Right forelimb (tissue), 1 donor: ENCODE results near the gene UBE2G1.
"Not testable (repeated sequence)": the region's sequence is repeated elsewhere in the genome, so short reads cannot be mapped to it uniquely, and the experiment has no call there.

Source experiments
- DNase-seq: peaks from one replicate; pipeline ENCODE4 v3.0.0-alpha.2; 2018

Gene UBE2G1

GRCh38 chr17:4366327-4367063, at the start of gene UBE2G1:
TSS of gene UBE2G1 (minus strand) at chr17:4366675. CDS start at chr17:4366316, 359 bp downstream.
- peak; percentile 99 for DNase-seq

DNA sequence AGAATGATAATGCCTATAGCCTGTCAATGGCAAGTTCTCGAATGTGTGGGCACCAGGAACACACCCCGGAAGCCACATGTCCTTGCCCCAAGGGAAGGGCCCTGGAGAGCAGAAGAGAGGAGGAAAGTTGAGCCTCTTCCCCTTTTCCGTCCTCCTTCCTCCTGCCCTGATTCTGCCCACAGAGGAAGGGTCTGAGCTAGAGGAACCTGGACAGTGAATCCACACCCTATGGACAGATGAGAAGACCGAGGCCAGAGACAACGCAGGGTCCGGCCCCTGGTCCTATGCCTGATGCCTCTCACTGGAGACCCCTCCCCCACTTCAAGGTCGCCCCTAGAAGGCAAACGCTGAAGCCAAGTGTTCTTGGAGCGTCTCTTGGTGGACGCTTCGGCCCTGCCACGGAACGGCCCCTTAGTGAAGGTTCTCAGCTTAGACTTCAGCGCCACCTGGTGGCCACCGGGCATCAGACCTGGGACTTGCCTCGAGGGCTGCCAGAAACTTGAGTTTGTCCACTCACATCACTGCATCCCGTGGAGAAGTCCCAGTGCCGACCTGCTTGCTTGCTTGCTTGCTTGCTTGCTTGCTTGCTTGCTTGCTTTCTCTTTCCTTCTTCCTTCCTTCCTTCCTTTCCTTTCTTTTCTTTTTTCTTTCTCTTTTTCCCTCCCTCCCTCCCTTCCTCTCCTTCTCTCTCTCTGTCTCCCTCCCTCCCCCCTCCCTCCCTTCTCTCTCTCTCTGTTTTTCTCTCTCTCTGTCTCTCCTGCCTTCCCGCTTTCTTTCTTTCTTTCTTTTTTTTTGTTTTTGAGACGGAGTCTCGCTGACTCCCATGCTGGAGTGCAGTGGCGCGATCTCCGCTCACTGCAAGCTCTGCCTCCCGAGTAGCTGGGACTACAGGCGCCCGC, 46.7 kb upstream of the UBE2G1 start:
- peak; percentile 94 for DNase-seq

GRCh38 chr17:4411201-4411600, 44.7 kb upstream of the UBE2G1 start:
- no peak for DNase-seq

DNA sequence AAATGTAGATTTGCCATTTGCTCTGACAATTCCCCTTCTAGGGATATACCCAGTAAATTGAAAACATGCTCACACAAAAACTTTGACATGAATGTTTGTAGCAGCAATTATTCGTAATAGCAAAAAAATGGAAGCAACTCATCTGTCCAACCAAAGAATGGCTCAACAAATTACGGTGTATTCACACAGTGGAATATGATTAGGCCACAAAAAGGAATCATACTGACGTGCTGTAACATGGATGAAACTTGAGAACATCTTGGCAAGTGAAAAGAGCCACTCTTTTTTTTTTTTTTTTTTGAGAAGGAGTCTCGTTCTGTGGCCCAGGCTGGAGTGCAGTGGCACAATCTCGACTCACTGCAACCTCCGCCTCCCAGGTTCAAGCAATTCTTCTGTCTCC, 43.2 kb upstream of the UBE2G1 start:
- DNase-seq = no peak

GRCh38 chr17:4407851-4408250, 41.4 kb upstream of the UBE2G1 start:
- DNase-seq = no peak

GRCh38 chr17:4407216-4407615, 40.7 kb upstream of the UBE2G1 start:
- DNase-seq = no peak

GRCh38 chr17:4406386-4406785, 39.9 kb upstream of the UBE2G1 start:
- DNase-seq = no peak

GRCh38 chr17:4405699-4406098, 39.2 kb upstream of the UBE2G1 start:
- DNase-seq = no peak

GRCh38 chr17:4405038-4405669, 38.7 kb upstream of the UBE2G1 start:
- no peak for DNase-seq

- DNase-seq = no peak
These were observed 31.4 kb upstream of the UBE2G1 start for GRCh38 chr17:4397840-4398239.

DNA sequence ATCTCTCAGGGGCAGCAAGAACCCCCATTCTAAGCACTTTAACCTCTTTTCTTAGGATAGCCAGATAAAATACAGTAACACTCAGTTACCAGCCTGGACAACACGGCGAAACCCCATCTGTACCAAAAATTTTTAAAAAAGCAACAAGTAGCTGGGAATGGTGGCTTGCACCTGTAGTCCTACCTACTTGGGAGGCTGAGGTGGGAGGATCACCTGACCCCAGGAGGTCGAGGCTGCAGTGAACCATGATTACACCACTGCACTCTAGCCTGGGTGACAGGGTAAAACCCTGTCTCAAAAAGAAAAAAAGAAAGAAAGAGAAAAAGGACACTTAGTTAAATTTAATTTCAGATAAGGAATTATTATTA, 28.6 kb upstream of the UBE2G1 start:
- DNase-seq = no peak

- no peak for DNase-seq
These were observed 28.0 kb upstream of the UBE2G1 start for GRCh38 chr17:4394208-4395110.

DNA sequence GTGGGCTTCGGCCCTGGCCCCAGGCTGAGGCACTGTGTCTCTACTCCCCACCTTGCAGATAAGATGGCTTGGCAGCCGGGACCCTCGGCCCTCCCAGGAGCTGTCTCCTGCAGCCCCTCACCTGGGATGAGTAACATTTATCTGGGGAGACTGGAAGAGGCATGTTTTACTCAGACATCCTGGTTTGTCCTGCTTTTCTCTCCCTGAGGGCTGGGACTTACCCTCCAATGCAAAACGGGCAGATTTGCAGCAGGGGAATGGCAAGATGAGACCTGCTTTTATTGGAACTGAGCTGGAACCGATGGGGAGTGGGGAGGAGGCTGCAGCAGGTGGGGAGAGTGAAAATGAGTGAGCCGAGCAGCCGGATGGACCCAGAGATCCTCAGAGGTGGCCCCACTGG, 27.3 kb upstream of the UBE2G1 start:
- no peak for DNase-seq

DNA sequence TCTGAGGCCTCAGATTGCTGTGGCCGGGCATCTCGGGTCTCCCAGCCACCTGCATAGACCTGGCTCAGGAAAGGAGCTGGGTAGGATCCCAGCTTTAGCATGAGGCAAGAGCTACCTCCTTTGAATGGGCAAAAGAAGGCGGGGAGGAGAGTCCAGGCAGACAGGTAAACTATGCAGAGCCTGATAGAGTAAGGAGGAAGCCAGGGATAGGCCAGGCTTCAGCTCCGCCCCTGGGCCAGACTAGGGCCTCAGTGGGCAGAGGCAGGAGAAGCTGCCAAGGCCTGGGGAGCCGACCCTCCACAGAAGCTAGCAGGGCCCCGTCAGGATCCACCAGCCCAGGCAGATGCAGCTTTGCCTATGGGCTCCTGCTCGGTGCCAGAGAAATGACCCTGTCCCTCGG, 22.6 kb upstream of the UBE2G1 start:
- DNase-seq = no peak

DNA sequence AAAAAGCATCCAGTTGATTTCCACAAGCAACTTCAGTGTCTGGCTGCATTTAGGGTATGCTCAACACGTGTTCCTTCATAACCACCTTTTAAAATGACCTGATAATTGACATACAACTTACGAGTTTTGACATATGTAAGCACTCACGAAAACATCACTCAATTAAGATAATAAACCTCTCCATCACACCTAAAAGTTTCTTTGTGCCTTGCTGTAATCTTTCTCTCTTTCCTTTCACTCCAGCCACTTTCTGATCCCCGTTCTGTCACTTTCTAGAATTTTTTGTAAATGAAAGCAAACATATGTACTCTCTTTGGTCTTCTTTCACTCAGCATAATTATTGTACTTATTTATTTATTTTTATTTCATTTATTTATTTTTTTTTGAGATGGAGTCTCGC, 20.7 kb upstream of the UBE2G1 start:
- no peak for DNase-seq

- no peak for DNase-seq
These were observed 19.9 kb upstream of the UBE2G1 start for GRCh38 chr17:4386406-4386805.

- DNase-seq = no peak
These were observed 15.5 kb upstream of the UBE2G1 start for GRCh38 chr17:4381690-4382671.

GRCh38 chr17:4378626-4379025, 12.2 kb upstream of the UBE2G1 start:
- no peak for DNase-seq

- not testable (repeated sequence) for DNase-seq
These were observed 10.8 kb upstream of the UBE2G1 start for GRCh38 chr17:4377247-4377646.

- not testable (repeated sequence) for DNase-seq
These were observed 9.4 kb upstream of the UBE2G1 start for GRCh38 chr17:4375796-4376440.
